Measurements from ENCODE around the gene SPATA13.
"Not testable (repeated sequence)": the region's sequence is repeated elsewhere in the genome, so short reads cannot be mapped to it uniquely, and the experiment has no call there.

- TF ChIP-seq CTCF (IDR thresholded peaks at IDR 0.05; ENCODE audit: low read depth, low read length); EZH2phosphoT487 (IDR thresholded peaks at IDR 0.05; ENCODE audit: low read depth): not testable (repeated sequence)
These were observed 189.5 kb downstream of the SPATA13 start for GRCh38 chr13:24349778-24350664.

Measured in OCI-LY3 (cell line).